Measurements from ENCODE around the gene NTSR2. TPM values are rescaled to one million over a fixed set of nuclear protein-coding genes. Genes with fewer than 3 reads are reported as not detected.

Gene NTSR2
- total and polyA plus RNA-seq, 2 experiments from 2014 or later: 0.10 TPM; not detected in 1

GRCh38 chr2:11646530-11646929 is 23.5 kb downstream of the NTSR2 start:
- no peak overlapping the region for H3K4me3 ChIP-seq
- no peak overlapping the region for H3K27ac ChIP-seq (ENCODE audit: low read depth)
- H3K79me2 ChIP-seq (replicated peaks; ENCODE audit: insufficient read depth): no peaks in the 10 kb centered on the region

More at GRCh38 chr2:11646530-11646929, 23.5 kb downstream of the NTSR2 start:
- Histone ChIP-seq H3K9me2 (ENCODE audit: insufficient read depth) (no peaks in the 10 kb centered on the region), H3K36me3 (ENCODE audit: insufficient read depth) (0 out of 2 replicates have a peak, but pooled peaks cover 3% of the 10 kb centered on the region), H2AFZ (no peak overlapping the region), H3K27me3 (ENCODE audit: insufficient read depth) (no peaks in the 10 kb centered on the region), H4K20me1 (replicated peaks; ENCODE audit: insufficient read depth) (no peaks in the 10 kb centered on the region), H3K4me2 (no peak overlapping the region), H3F3A (replicated peaks; ENCODE audit: low read depth) (no peaks in the 10 kb centered on the region), H3K4me1 (ENCODE audit: insufficient read depth) (no peaks in the 10 kb centered on the region)
- H3K4me1 Mint-ChIP-seq: peaks cover 3% of the 10 kb centered on the region; the same call in 1 of the 3 replicates
- H3K9me3 Mint-ChIP-seq: no peaks in the 10 kb centered on the region
- H3K4me3 Mint-ChIP-seq: no peak overlapping the region
- DNase-seq (ENCODE audit: low spot score) (no peak), ATAC-seq (no peak)
- H3K27ac Mint-ChIP-seq: no peak overlapping the region
- no peaks in the 10 kb centered on the region for H3K27me3 Mint-ChIP-seq (ENCODE audit: insufficient read depth, low read depth, poor library complexity)
- H3K36me3 Mint-ChIP-seq (ENCODE audit: low read depth): peaks cover 13% of the 10 kb centered on the region; the same call in 2 of the 3 replicates
- no peak for TF ChIP-seq CTCF (conservative IDR thresholded peaks at IDR 0.05; ENCODE audit: low read depth in 2 of 2)
- no peak for TF ChIP-seq NANOG (IDR thresholded peaks at IDR 0.05; ENCODE audit: borderline replicate concordance)
- no peak for TF ChIP-seq STAT1 (IDR thresholded peaks at IDR 0.05; ENCODE audit: unreplicated experiment)
- TF ChIP-seq ZNF331 (CRISPR knock-in tag; IDR thresholded peaks at IDR 0.05; ENCODE audit: low read depth): no peak
- TF ChIP-seq ZNF114 (CRISPR knock-in tag; IDR thresholded peaks at IDR 0.05): no peak
- TF ChIP-seq POLR2AphosphoS5 (IDR thresholded peaks at IDR 0.05; ENCODE audit: low read depth): no peak
- no peak for TF ChIP-seq REST (IDR thresholded peaks at IDR 0.05; ENCODE audit: unreplicated experiment)
- no peak for TF ChIP-seq EZH2 (IDR thresholded peaks at IDR 0.05; ENCODE audit: low read depth, unreplicated experiment)
- TF ChIP-seq ZNF462 (CRISPR knock-in tag; IDR thresholded peaks at IDR 0.05): no peak
- TF ChIP-seq CREB1 (CRISPR knock-in tag; IDR thresholded peaks at IDR 0.05; ENCODE audit: low read depth): no peak
- no peak for TF ChIP-seq ETS1 (IDR thresholded peaks at IDR 0.05)
- TF ChIP-seq EZH2phosphoT487 (IDR thresholded peaks at IDR 0.05; ENCODE audit: unreplicated experiment): no peak
- TF ChIP-seq JUNB (IDR thresholded peaks at IDR 0.05; ENCODE audit: unreplicated experiment): no peak
